ENCODE measurements around the gene TEX38.
"Not testable (repeated sequence)": the region's sequence is repeated elsewhere in the genome, so short reads cannot be mapped to it uniquely, and the experiment has no call there.

TEX38 gene

DNA sequence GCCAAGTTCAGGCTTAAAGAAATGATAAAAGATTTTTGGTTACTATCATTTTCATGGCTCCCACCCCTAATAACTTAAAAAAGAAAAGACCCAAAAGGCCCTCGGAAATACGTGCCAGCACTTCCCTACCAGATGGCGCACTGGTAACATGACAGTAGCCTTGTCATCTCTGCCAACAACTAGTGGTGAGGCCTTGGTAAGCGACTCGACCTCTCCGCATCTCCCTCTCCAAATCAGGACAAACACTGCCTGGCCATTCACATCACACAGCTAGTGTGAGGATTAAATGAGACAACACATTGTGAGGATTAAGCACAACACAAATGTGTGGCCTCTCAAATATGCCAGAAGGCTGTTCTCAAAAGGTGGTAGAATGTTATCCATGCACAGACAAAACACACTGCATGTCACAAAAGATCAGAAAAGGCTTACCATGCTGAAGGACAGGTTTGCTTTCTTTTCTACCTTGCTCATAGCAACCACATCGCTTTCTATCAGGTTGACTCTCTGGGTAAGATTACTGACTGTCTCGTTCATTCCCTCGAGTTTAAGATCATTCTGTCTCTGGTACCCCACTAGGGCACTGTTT lies 16.4 kb downstream of the TEX38 start:
- no peak for DNase-seq (ENCODE audit: low read depth)

DNA sequence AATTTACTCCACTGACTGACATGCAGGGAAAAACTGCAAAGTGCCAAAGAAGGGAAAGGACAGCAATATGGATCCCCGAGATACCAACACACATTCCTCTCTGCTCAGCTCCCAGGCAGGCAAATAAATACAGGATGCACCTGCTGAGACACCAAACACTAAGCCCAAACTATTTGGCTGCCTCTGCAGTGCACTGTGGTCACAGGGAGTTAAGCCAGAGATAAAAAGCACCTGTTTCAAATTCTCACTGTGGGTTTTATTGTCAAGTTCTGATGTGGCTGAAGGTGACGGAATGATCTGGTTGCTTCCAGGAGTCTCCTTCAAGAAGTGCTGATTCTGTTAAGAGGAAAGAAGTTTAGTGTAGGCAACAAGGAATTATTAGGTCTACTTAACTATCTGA lies 17.7 kb downstream of the TEX38 start:
- DNase-seq (ENCODE audit: low read depth): no peak

DNA sequence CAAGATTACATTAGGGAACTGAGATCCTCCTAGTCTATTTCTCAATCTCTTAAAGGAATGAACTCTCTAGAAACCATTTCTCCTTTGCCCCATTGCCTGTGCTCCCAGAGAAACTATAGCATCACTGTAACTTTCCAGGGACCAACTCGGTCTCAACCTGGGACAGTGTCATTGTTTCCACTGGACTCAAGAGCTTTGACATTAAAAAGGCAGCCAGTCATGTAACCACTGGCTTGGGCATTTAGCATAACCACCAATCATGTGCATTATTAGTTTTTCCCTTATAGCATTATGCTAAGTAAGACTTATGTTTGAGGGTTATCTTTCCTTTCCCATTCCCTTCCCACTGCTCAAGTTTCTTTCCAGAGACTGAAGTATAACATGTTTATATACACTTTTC lies 18.2 kb downstream of the TEX38 start:
- DNase-seq (ENCODE audit: low read depth): no peak

DNA sequence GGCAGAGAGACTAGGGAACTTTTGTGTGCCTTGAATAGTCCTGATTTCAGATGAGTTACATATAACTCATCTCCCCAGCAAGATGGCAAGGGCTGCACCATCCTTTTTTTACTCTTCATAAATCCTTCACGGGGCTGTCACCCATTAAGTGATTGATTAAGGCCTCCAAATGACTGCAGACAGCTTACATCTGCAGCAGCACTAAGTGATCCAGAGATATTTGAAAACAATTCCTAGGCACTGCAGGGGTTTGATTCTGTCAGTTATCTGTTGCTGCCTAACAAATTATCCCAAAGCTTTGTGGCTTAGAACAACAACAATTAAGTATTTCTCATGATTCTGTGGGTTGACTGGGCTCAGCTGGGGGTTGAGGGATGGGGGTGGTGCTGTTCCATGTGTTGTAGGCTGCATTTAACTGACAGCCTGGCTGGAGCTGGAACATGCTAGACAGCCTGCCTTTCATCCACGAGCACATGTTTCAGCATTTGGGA lies 19.3 kb downstream of the TEX38 start:
- DNase-seq (ENCODE audit: low read depth): no peak

DNA sequence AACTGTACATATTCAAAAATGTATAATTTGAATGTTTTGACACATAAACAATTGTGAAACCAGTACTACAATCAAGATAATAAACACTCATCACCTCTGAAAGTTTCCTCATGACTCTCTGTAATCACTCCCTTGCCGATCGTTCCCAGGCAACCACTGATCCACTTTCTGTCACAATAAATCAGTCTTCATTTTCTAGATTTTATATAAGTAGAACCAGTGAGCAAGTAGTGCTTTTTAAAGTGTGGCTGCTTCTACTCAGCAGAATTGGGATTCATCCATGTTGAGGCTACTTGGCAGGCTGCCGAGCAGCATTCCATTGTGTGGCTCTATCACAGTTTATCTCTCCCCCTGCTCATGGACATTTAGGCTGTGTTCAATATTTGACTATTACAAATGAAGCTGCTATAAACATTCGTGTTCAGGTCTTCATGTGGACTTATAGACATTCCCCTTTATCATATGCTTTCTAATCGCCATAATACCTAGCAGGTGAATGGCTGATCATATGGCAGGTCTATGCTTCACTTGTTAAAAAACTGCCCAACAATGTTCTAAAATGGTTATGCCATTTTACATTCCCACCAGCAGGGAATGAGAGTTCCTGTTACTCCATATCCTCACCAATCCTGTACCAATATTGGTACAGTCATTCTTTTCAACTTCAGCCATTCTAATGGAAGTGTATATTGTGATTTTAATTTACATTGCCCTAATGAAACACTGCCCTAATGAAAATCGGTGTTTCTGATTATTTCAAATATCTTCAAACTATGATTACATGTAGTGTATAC lies 20.5 kb downstream of the TEX38 start:
- no peak for DNase-seq (ENCODE audit: low read depth)

DNA sequence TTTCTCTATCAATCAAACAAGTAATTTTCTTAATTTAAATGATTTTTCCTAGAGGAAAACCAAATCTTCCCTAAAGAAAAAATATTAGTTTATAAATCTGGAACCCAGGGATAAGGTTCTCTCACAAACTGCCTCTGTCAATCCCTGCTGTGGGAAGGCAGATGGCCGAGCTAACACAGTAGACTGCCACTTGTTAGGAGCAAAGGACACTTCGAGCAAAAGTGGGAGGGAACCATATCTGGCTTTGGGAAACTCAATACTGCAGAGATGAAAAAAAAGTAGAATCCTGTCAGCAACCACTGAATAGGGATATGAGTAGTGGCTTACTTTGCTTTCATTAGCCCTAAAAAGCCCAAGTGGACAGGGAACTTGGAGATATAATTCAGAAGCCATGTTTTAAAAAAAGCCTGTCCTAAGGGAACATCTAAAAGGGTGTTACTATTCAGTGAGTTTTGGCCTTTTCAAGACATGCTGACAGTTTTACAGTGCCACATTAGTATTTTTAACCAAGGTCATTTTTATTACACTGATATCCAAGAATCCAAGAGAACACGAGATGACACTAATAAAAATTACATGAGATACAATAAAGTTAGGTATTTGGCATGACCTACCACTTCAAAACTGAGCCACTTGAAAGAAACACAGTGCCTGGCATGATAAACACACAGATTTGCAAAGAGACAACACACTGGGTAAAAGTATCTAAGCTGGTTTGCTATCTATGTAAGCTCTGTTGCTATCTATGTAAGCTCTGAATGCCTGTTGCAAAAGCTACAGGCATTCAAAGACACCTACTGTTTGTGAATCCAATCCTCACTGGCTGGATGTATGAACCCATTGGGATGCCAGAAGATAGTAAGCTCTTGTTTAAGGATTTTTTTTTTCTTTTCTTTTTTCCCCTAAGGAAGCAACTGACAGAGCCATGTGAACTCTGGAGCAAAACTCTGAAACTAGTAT lies 21.4 kb downstream of the TEX38 start:
- no peak for DNase-seq (ENCODE audit: low read depth)

DNA sequence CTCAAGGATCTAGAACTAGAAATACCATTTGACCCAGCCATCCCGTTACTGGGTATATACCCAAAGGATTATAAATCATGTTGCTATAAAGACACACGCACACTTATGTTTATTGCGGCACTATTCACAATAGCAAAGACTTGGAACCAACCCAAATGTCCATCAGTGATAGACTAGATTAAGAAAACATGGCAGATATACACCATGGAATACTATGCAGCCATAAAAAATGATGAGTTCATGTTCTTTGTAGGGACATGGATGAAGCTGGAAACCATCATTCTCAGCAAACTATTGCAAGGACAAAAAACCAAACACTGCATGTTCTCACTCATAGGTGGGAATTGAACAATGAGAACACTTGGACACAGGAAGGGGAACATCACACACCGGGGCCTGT lies 23.0 kb downstream of the TEX38 start:
- not testable (repeated sequence) for DNase-seq (ENCODE audit: low read depth)

DNA sequence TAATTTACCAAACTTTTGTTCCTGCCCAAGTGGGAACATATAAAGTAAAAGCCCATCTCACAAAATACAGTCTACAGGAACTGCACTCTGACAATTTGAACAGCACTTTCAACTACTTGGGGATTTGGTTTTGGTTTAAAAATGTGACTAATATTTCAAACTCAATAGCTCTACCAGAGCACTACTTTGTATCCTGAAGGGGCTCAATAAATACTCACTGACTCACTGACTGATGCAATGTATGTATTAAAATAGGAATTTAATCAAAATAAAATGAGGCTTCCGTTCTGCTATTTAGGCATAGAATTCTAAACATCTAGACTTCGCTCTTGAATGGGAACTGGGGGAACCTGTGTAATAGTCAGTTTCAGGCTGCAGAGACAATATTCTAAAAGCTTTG lies 25.4 kb downstream of the TEX38 start:
- DNase-seq (ENCODE audit: low read depth): no peak

DNA sequence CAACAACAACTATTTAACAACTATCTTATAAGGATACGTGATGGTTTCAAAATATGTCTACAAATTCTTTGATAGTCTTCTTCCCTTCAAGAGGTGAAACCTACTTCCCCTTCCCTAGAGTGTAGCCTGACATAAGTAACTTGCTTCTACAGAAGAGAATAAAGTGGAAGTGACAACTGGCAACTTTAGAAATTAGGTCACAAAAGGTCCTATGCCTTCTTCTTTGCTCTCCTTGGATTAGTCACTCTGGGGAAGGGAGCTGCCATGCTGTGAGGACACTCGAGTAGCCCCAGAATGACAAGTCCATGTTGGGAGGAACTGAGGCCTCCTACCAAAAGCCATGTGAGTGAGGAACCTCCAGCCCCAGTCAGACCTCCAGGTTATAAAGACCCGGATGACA lies 28.0 kb downstream of the TEX38 start:
- no peak for DNase-seq (ENCODE audit: low read depth)

DNA sequence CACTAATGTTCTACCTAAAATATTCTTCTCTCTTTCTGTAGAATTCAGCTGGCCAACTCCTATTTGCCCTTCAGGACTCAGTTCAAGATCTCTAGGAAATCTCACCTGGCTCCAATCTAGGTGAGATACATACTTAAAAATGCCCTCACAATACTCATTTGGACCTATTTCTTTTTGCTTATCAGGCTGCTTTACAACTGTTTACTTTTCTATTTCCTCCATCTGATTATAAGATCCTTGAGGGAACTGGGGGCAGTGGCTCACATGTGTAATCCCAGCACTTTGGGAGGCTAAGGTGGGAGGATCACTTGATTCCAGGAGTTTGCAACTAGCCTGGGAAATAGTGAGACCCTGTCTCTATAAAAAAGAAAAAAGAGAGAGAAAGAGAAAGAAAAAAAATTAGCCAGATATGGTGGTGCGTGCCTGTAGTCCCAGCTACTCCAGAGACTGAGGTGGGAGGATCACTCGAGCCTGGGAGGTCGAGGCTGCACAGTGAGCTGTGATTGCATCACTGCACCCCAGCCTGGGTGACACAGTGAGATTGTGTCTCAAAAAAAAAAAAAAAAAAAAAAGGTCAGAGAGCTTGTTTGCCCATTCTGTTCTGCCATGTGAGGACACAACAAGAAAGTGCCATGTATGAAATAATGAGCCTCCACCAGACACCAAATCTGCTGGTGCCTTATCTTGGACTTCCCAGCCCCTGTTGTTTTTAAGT lies 32.4 kb downstream of the TEX38 start:
- DNase-seq (ENCODE audit: low read depth): no peak

DNA sequence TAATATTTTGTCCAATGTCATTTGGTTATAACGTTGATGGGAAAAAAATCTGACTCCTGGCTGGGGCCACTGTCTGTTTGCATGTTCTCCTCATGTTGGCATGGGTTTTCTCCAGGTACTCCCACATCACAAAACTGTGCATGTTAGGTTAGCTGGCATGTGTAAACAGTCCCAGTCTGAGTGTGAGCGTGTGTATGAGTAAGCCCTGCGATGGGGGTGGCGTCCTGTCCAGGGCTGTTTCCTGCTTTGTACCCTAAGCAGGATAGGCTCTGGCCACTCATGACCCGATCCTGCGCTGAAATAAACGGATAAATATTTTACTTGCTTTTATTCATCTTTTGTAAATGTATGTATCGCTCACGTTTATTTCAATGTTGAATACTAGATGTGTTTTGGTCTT lies 33.8 kb downstream of the TEX38 start:
- no peak for DNase-seq (ENCODE audit: low read depth)

DNA sequence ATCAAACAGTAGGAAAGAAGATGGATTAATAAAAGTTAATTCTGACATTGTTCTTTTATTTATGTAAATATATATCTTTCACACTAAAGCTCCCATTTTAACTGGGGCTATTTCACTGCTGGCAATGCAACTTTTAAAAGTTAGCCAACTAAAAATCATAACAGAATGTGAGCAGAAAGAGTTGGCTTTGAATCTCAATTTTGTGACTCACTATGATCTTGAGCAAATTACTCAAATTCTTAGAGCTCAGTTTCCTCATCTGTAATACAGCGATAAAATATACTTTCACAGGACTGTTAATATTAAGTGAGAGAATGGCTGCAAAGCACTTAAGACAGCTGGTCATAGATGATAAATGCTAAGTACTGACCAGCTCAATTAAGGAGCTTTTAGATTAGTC lies 36.5 kb downstream of the TEX38 start:
- no peak for DNase-seq (ENCODE audit: low read depth)

DNA sequence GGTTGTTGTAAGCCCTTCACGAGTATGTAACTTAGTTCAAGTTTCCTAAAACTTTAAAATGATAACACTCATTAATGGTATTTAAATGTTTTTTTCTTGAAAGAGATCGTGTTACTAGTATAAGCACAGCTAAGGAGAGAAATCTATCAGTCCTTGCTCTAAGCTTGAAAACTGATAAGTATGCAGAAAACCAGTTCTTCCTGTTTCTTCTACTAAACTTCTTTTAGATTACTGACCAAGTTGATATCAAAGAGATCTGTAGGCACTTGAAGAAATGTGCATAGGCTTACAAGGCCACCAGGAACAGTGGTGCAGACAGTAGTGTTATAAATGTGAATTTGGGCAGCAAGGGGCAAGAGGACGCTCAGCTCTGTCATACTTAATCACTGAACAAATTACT lies 43.3 kb downstream of the TEX38 start:
- DNase-seq (ENCODE audit: low read depth): no peak

DNA sequence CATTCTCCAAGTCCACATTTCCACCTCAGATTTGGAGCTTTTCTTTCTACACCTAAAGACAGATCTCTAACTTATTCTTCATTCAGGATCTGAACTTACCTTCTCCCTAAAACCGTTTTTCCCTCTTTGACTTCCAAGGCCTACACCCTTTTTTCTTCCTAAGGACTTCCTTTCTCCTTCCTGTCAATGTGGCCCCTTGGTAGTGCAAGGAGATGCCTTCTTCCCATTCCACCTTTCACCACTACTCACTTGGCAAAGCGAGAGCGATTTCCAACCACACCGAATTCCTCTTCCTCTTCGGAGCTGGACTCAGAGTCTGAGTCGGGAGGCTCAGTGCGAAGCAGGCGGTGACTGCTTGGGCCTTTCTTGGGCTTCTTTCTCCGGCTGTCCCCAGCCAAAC lies 46.0 kb downstream of the TEX38 start:
- no peak for DNase-seq (ENCODE audit: low read depth)

DNA sequence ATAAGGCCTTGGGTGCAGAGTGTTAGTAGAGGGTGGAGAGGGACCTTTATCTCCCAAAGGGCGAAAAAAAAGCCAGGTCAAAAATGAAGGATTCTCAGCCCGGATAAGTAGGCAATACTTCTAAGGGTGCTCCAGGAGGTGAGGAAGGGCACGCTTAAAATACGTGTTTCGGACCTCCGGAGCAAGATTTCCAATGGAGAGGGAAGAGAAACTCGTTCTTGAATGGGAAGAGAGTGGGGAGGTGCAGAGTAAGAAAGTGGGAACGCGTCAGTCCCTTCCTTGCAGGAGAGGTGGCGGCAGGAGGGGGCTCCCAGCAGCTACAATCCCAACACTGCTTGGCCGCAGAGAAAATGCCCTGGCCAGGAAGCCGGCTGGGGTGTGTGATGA lies 46.7 kb downstream of the TEX38 start:
- no peak for DNase-seq (ENCODE audit: low read depth)

DNA sequence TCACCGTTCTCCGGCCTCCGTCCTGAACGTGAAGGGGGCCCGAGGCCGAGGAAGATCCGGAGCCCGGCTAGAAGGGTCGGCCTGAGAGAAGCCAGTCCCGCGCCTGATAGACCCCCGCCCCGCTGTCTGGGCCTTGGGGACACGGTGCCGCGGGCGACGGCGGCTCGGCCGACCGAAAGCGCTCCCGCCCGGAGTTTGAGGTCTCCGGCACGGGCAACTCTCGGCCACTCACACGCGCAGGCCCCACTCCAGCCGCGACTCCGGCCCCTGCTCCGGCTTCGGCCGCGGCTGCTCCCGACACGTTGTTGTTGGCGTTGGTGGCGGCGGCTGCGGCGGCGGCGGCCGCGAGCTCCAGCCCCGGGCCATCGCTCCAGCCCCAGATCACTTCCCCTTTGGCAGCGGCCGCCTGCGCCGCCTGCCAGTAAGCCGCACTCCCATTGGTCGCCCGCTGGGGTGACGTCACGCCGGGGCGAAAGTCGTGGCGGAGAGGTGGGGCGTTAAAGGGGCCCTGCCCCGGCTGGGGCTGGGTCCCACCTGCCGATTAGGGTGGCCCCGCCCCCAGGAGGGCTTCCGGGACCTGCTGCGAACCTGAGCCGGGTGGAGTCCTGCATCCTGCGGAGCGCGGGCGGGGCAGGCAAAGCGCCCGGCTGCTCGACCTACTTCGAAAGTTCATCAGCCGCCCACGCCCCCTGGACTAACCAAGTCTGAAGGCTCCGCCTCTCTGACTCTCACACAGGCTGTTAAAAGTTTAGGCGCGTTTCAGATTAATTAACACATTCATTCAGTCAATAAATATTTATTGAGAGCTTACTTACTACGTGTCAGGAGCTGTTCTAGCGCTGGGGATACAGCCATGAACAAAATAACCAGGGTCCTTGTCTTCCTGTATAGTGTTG lies 47.3 kb downstream of the TEX38 start, which contains the start of gene EFCAB14:
EFCAB14 (minus strand) TSS at position 388 of the 896 bp plus-strand sequence. CDS start 1,027 bp downstream, outside the sequence.
- DNase-seq (ENCODE audit: low read depth): peak; percentile 65

DNA sequence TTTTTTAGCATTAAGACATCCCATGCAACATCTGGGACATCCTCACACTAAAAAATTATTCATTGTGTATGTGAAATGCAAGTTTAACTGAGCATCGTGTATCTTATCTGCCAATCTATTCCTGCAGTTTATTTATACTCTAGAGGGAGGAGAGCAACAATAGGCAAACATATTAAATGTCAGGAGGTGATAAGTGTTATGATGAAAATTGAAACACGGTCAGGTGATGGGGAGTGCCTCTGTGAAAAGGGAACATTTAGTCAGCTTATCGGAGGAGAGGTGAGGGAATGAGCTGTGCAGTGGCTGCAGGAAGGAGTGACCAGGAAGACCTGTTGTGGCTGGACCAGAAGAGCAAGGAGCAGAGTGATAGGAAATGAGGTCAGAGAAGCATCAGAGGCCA lies 48.0 kb downstream of the TEX38 start:
- no peak for DNase-seq (ENCODE audit: low read depth)

DNA sequence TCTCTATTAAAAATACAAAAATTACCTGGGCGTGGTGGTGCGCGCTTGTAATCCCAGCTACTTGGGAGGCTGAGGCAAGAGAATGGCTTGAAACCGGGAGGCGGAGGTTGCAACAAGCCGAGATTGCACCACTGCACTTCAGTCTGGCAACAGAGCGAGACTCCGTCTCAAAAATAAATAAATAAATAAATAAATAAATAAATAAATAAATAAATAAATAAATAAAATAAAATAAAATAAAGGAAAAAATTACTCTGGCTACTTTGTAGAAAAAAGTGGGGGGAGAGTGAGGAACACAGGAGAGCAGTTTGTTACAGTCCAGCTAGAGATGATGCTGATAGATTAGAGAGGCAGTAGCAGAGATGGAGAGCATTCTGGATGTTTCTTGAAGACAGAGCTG lies 48.7 kb downstream of the TEX38 start:
- DNase-seq (ENCODE audit: low read depth): not testable (repeated sequence)

DNA sequence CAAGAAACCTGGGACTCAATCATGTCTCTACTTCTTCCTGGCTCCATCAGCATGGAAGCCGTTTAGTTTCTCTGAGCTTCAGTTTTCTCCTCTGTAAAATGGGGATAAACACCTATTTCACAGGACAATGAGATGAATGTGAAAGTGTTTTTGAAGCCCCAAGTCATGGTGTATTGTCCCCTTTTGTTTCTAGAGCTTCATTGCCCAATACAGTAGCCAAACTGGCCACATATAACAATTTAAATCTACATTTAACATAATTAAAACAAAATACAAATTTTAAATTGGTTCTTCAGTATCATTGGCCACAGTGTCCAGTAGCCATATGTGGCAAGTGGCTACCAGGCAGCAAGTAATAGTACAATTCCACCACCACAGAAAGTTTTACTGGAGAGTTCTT lies 49.5 kb downstream of the TEX38 start:
- DNase-seq (ENCODE audit: low read depth): no peak

DNA sequence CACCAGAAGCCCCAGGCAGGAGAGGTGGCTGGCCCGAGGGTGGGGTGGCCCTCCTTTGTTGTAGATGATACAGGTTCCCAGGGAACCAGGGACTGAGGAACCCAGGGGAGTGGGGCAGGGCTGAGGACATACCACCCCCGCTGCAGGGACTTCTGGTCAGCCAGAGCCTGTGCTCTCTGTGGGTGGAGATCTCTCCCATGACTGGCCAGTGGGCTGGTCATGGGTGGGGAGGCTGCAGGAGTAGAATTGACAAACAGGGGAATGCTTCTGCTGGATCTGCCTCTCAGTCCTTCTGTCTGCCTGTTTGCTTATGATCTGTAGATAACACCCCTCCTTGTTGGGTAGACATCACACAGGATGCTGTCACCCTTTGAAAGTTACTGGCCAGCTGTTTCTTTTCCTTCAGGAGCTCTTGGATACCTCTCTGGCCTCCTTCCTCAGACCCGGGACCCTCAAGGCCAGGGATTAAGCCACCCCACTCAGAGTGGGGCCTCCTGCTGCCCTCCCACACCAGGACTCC lies 50.1 kb downstream of the TEX38 start:
- DNase-seq (ENCODE audit: low read depth): no peak

All from HS-5 (cell line).